ENCODE results near the gene ASAP2. TPM values are rescaled to one million over a fixed set of nuclear protein-coding genes. Genes with fewer than 3 reads are reported as not detected.

ASAP2 gene
- total RNA-seq, 1 experiment from 2014 or later: 34.7 TPM

GRCh38 chr2:9269695-9270360, 63.2 kb downstream of the ASAP2 start:
- no peak for DNase-seq (ENCODE audit: extremely low read depth, low read depth)

- no peak for DNase-seq (ENCODE audit: extremely low read depth, low read depth)
Observed at GRCh38 chr2:9271091-9271490, 64.5 kb downstream of the ASAP2 start.

GRCh38 chr2:9271691-9272090, 65.1 kb downstream of the ASAP2 start:
- no peak for DNase-seq (ENCODE audit: extremely low read depth, low read depth)

DNA sequence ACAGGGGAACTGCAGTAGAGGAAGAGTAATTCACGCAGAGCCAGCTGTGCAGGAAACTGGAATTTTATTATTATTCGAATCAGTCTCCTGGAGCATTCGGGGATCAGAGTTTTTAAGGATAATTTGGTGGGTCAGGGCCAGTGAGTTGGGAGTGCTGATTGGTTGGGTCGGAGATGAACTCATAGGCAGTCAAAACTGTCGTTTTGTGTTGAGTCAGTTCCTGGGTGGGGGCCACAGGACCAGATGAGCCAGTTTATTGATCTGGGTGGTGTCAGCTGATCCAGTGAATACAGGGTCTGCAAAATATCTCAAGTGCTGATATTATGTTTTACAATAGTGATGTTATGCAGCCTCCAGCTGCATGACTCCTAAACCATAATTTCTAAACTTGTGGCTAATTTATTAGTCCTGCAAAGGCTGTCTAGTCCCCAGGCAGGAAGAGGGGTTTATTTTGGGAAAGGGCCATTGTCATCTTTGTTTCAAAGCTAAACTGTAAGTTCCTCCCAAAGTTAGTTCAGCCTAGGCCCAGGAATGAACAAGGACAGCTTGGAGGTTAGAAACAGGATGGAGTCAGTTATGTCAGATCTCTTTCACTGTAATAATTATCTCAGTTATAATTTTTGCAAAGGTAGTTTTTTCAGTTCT, 67.0 kb downstream of the ASAP2 start:
- DNase-seq (ENCODE audit: extremely low read depth, low read depth): no peak

- no peak for DNase-seq (ENCODE audit: extremely low read depth, low read depth)
Observed at GRCh38 chr2:9274701-9275343, 68.2 kb downstream of the ASAP2 start.

- DNase-seq (ENCODE audit: extremely low read depth, low read depth): no peak
Observed at GRCh38 chr2:9275399-9275798, 68.8 kb downstream of the ASAP2 start.

DNA sequence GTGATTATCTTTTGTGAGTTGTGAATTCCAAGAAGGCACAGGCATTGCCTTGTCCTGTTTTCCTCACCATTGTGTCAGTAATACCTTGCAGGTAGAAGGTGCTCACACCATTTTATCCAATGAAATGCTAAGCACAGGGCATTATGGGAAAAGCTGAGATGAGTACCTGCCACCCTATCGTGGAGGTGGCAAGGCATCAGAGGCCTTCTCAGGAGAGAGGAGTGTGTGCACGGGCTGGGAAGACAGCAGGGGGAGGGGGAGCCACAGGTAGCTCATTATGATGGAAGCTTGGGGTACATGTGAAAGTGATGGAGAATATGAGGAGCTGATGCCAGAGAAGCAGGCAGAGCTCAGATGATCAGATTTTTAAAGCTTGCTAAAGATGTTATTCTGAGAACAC, 69.5 kb downstream of the ASAP2 start:
- DNase-seq (ENCODE audit: extremely low read depth, low read depth): no peak

GRCh38 chr2:9276901-9277451, 70.4 kb downstream of the ASAP2 start:
- no peak for DNase-seq (ENCODE audit: extremely low read depth, low read depth)

- DNase-seq (ENCODE audit: extremely low read depth, low read depth): no peak
Observed at GRCh38 chr2:9278439-9278838, 71.8 kb downstream of the ASAP2 start.

DNA sequence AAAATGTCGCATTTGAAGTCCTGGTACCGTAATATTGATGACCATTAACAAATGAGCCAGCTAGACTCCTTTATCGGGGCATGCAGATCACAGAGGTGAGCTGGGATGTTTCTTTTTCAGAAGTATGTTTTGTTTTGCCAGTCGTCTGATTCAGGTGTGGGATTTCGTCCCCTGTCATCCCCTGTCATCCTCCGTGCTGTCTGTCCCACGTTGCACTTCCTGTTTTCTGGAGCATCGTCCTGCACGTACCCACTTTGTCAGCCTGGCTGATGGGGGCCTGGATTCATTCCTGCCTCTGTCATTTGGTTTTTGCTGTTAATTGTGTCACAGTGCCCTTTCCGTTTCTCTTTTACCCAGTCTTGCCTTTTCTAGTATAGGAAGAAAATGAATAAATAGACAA, 72.8 kb downstream of the ASAP2 start:
- DNase-seq (ENCODE audit: extremely low read depth, low read depth): no peak

- DNase-seq (ENCODE audit: extremely low read depth, low read depth): no peak
Observed at GRCh38 chr2:9280224-9280623, 73.6 kb downstream of the ASAP2 start.

DNA sequence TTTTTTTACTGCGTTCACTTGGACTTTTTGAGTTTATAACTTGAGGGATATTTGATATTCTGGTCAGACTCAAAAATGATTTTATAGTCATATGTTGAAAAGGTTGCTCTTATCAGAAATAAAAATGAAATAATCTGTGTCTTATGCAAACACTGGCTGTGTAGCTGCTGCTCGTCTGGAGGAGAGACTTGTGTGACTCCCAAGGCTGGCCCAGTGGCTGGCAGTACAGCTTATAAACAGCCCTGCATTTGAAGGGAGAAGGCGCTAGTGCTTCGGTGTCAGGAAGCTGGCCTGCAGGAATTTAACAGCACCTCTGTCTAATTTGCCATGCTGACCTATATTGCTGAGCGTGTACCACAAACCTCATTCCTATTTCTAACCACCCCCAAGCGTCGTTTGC, 74.5 kb downstream of the ASAP2 start:
- no peak for DNase-seq (ENCODE audit: extremely low read depth, low read depth)

DNA sequence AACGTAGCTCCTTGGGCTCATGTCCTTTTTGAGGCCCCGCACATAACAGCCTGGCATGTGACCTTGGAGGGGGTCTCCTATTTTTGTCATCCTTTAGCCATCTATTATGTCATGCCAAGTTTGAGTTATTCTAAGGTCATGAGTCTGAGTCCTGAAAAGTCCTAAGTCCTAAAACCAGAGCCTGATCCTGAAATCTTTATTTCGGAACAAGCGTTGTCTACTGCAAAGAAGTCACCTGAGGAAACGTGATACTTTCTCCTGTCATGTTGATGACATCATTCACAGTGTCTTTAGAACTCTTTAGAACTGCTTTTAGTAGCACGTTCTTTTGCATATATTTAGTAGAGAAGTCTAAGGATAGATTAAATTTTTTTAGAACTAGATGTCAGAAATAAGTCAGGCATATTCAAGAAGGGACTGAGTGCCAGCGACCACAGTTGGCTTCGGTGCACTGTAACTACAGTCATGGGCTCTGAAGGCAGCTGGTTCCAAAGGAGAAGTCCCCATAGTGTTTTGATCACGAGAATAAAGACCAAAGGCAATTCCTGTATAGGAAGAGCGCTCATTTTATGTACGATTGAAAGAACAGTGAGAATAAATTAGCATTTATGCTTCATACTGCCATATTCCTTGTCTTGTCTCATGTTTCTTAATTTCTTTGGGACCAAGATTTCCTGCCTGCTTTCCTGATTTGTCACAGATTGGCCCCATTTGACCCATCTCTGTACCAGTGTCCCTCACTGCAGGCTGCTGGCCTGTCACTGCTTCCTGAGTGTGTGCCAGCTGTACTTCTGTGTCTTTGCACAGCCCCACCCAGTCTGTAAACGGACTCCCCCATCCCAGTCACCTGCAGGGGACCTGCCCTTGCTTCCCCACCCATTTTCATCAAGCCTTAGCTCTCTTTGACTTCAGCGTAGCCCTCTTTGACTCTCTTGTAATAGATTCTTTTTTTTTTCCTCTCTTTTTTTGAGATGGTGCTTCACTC, 75.8 kb downstream of the ASAP2 start:
- DNase-seq (ENCODE audit: extremely low read depth, low read depth): no peak

DNA sequence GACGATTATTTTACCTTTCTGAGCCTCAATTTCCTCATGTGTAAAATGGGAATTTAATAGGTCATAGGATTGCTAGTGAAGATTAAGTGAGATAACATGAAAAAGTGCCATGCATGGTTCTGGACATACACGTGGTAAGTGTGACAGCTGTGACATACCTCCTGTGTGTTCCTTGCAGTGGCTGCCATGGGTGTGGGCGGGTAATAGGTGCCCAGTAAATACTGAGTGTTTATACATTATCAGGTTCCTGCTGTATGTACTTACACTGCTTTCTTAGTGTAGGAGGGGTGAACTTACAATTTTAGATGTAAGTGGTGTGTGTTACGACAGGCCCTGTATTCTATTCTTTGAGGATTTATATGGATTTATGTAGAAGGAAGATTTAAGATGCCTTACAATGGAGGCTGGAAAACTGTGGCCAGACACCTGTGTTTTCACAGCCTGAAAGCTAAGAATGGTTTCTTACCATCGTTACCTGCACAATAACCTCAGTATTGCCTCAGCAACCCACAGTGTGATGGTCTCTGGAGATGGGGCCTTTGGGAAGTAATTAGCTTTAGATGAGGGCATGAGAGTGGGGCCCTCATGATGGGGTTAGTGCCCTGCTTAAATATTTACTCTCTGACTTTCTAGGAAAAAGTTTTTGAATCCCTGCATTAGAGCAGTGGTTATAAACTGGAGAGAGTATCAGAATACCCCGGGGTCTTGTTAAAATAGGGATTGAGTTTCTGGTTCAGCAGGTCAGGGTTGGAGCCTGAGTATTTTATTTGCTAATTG, 78.1 kb downstream of the ASAP2 start:
- DNase-seq (ENCODE audit: extremely low read depth, low read depth): no peak

DNA sequence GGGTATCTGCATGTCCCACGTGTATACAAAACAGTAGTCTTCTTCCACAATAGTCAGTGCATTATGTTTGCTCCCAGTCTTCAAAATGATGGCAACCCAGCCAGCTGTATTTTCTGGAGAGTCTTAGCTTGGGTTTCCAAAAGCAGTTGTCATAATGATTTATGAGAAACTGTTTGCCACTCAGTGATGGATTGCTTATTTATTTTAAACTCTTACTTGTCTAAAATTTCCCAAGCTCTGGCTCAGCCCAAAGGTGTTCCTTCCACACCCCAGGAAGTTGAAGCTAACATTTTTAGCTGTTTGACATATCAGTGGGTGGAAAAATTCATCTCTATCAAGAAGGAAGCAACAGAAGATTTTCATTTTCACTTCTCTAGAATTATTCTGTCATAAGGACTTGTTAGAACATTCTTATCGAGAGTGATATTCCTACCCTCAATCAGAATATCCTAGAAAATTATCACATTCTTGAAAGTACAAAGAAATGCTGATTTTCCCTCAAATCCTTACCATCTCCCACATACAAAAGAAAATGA, 78.8 kb downstream of the ASAP2 start:
- DNase-seq (ENCODE audit: extremely low read depth, low read depth): no peak

- no peak for DNase-seq (ENCODE audit: extremely low read depth, low read depth)
Observed at GRCh38 chr2:9285921-9286320, 79.3 kb downstream of the ASAP2 start.

GRCh38 chr2:9286554-9287399, 80.2 kb downstream of the ASAP2 start:
- peak; percentile 61 for DNase-seq (ENCODE audit: extremely low read depth, low read depth)

DNA sequence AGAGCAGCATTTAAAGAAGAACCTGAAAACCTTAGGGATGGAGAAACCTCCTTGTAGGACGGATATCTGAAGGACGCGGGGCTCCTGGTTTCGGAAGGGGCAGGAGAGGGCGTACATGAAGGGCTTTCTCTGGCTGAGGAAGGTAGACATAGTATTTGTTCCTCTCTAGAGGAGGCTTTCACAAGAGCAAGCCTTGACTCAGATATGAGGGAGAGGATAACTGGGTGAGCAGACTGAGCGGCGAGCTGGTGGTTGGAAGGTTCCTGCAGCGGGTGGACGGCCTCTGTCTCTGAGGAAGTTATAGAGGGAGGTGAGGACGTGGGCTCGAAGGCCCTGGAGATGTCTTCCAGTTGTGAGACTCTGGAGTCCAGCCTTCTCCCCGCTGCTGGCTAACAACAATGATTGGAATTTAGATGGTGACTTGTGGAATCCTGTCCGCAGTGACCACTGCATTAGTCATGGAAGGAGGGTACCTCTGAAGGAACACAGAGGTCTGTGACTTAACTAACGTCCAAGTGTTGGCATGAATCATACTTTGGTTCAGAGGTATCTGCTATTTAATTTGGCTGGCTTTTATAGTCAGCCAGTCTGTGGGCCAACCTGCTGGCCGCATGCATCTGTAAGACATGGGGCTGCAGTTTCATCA, 80.9 kb downstream of the ASAP2 start:
- DNase-seq (ENCODE audit: extremely low read depth, low read depth): peak; percentile 97

Measured in NCI-H460 (cell line).